Lower leg skin (tissue), 4 donors: Measurements from ENCODE around the gene SMOC2. TPM values are rescaled to one million over a fixed set of nuclear protein-coding genes. Genes with fewer than 3 reads are reported as not detected.

Experiments used
- DNase-seq, 2 donors: peaks; one replicate each; pipeline ENCODE4 v3.0.0-alpha.2; 2019; ENCODE audit warnings: low spot score in 2 of 2
- H3K4me3 ChIP-seq: fragments of 200-600 bp; sonication (generic); 2 replicates; pipeline ENCODE4 v1.5.1; 2017; ENCODE audit warnings: mild to moderate bottlenecking, low read depth; ENCODE audit not compliant: poor library complexity, severe bottlenecking
- POLR2A ChIP-seq, 2 donors: fragments of 450-650 bp; IDR thresholded peaks; one replicate each; pipeline ENCODE4 v1.6.1; 2016 to 2017; ENCODE audit warnings: antibody characterized with exemption in 2 of 2, mild to moderate bottlenecking in 1 of 2, moderate library complexity in 1 of 2
- WGBS, 2 donors: methylation state at CpG; one replicate each; pipeline ENCODE4 v1.1.5; 2018; 5-methylcytosine and 5-hydroxymethylcytosine counted together
- intact Hi-C: fragments of 100-400 bp; cut with DNase I; formaldehyde crosslinking; loops from one replicate; pipeline ENCODE4 v1.15.0; 2023; ENCODE audit warnings: low total_unique reads
- total RNA-seq, 4 donors: library from RNA; depleted of rRNA; stranded (reverse); fragments of >200 nt; gene quantifications; one replicate each; pipeline ENCODE4 v1.1.0, GENCODE V29; 2016
- TF ChIP-seq, protein P1 (sequence below), 3 donors: fragments of 450-650 bp; IDR thresholded peaks; one replicate each; pipeline ENCODE4 v1.5.1; 2016; ENCODE audit warnings: antibody characterized with exemption in 3 of 3, mild to moderate bottlenecking in 3 of 3, moderate library complexity in 2 of 3

SMOC2 gene
- total RNA-seq, 4 donors from 2014 or later = 12.5 to 26.1 (median 13.0) TPM

DNA sequence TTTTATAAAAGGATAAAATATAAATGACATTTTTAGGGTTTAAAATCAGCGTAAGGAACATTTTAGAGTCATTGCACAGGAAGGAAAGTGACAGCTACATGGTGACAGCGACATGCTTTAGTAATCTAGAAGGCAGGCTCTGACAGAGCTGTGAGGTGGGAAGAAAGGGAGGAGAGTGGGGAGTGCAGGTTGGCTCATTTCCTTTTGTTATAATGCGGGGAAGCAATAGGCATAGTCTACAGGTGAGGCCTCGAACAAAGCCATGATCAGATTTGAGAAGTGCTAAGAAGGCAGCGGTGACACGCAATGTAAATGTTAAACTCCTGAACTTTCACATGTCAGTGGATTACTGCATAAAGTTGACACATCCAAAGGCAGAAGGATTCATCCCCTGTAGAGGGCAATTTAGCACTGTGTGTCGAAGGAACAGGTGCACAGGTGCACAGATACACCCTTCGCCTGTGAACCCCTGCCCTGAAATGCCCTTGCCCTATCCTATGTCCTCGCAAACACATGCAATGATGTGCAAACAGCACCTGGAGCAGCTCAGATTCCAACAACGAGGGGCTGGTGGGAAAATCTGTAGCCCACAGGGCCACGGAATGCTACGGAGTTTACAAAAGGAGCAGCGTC, 32.4 kb upstream of the SMOC2 start:
- no peak for TF ChIP-seq POLR2A (IDR thresholded peaks at IDR 0.05)
- TF ChIP-seq, protein P1, sequence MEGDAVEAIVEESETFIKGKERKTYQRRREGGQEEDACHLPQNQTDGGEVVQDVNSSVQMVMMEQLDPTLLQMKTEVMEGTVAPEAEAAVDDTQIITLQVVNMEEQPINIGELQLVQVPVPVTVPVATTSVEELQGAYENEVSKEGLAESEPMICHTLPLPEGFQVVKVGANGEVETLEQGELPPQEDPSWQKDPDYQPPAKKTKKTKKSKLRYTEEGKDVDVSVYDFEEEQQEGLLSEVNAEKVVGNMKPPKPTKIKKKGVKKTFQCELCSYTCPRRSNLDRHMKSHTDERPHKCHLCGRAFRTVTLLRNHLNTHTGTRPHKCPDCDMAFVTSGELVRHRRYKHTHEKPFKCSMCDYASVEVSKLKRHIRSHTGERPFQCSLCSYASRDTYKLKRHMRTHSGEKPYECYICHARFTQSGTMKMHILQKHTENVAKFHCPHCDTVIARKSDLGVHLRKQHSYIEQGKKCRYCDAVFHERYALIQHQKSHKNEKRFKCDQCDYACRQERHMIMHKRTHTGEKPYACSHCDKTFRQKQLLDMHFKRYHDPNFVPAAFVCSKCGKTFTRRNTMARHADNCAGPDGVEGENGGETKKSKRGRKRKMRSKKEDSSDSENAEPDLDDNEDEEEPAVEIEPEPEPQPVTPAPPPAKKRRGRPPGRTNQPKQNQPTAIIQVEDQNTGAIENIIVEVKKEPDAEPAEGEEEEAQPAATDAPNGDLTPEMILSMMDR (IDR thresholded peaks at IDR 0.05) = no peak
- 84 to 94% methylated on average over 13 of the region's 13 CpGs for WGBS, 2 donors
- no peak overlapping the region for H3K4me3 ChIP-seq
- DNase-seq = no peak
- intact Hi-C loops = no loop called here

DNA sequence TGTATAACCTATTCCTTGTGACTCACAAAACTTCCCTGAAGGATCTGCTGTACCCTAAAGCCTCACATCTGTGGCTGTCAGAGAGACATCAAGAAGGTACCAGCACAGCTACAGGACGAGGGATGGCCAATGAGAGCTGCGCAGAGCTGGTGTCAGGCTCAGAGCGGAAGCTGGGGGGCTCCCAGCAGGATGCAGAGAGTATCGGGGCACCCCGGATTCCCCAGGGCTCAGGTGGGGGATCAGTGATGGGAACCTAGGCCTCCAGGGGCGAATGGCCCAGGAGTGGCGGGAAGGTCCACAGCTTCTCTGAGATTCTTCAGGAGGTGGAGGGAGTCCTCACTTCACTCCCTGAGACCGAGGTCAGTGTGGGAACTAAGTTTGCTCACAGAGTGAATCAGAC, 30.9 kb upstream of the SMOC2 start:
- 83 to 89% methylated on average over 8 of the region's 8 CpGs for WGBS, 2 donors
- no peak overlapping the region for H3K4me3 ChIP-seq
- no peak for TF ChIP-seq POLR2A (IDR thresholded peaks at IDR 0.05)
- TF ChIP-seq, protein P1 (IDR thresholded peaks at IDR 0.05) = no peak
- intact Hi-C loops = no loop called here
- no peak for DNase-seq

DNA sequence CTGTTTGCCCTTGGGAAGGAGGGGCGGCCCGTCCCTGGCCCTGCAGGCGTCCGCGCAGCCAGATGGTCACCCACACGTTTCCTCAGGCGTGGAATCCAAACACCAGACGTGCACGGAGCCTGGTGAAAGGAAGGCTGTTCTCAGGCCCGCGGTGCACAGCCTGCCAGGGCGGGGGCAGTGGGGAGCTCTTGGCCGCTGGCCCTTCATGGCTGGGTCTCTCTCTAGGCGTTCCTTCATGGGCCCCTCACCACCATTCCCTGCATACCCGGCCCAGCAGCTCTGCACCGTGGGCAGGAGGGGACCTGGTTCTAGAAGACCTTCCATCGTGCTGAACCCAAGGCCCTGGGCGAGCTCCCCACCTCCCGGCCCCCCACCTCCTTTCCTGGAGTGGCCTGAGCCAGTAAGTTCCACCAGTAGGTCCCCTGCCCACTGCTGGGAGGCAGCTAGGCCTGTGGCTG, 30.4 kb upstream of the SMOC2 start:
- TF ChIP-seq POLR2A (IDR thresholded peaks at IDR 0.05) = no peak
- TF ChIP-seq, protein P1 (IDR thresholded peaks at IDR 0.05) = no peak
- 83 to 92% methylated on average over 17 to 19 of the region's 19 CpGs for WGBS, 2 donors
- DNase-seq = no peak
- intact Hi-C loops = no loop called here
- no peak overlapping the region for H3K4me3 ChIP-seq

DNA sequence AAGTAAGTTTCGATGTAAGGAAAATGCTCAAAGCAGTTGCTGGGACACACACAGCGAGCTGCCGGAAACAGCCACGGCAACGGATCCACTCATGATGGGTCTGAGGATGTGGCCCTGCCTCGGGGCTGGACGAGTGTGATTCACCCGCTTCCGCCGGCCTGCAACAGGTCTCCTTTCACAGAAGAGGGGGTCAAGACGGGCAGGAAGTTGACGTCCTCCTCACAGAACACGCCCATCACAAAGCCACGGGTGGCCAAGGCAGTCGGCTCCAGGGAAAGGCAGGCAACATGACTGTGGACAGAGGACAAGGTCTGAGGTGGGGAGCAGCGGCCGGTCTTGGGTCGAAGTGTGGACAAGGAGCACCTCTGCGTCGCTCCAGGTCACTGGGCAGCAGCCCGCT, 29.9 kb upstream of the SMOC2 start:
- no peak for TF ChIP-seq POLR2A (IDR thresholded peaks at IDR 0.05)
- TF ChIP-seq, protein P1 (IDR thresholded peaks at IDR 0.05) = no peak
- WGBS, 2 donors = 82 to 92% methylated on average over 21 of the region's 21 CpGs
- no peak for DNase-seq
- intact Hi-C loops = no loop called here
- no peak overlapping the region for H3K4me3 ChIP-seq

DNA sequence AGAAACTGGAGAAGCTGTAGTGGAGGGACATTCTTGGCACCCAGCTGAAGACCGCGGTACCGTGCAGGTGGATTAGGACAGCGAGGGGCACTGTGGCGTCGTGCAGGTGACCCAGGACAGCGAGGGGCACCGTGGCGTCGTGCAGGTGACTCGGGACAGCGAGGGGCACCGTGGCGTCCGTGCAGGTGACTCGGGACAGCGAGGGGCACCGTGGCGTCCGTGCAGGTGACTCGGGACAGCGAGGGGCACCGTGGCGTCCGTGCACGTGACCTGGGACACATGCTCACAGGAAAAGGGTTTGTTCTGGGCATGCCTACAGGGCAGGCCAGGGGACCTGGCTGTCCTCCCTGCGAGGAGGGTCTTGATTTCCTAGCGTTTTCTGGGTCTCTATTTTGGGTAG, 29.2 kb upstream of the SMOC2 start:
- TF ChIP-seq POLR2A (IDR thresholded peaks at IDR 0.05) = no peak
- TF ChIP-seq, protein P1 (IDR thresholded peaks at IDR 0.05) = no peak
- DNase-seq = no peak
- H3K4me3 ChIP-seq = no peak overlapping the region
- 89 to 96% methylated on average over 27 to 28 of the region's 28 CpGs for WGBS, 2 donors
- intact Hi-C loops = no loop called here

DNA sequence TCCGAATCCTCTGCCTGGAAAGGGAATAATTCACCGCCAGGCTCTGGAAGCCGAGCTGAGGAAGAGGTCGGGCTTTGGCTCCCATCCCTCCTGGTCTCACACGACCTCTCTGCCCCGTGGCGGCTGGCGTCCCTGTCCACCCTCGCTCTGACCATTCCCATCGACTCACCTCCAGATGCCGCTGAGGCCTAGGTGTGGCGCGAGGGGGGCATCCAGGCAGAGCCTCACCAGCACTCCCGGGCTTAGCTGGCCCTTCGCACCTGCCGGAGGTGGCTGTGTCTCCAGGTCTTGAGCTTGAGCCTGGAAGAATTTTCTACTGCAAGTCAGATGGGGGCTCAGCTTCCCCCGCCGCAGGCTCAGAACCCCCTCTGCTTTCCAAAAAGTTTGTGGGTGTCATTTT, 28.5 kb upstream of the SMOC2 start:
- H3K4me3 ChIP-seq = no peak overlapping the region
- intact Hi-C loops = no loop called here
- DNase-seq = no peak
- 99% methylated on average over 18 of the region's 18 CpGs for WGBS, 2 donors
- no peak for TF ChIP-seq POLR2A (IDR thresholded peaks at IDR 0.05)
- TF ChIP-seq, protein P1 (IDR thresholded peaks at IDR 0.05) = no peak
